Muscle layer of colon (tissue), 2 donors: Measurements from ENCODE around the gene ACTRT2.

Experiments
- H3K27ac ChIP-seq: one replicate; pipeline ENCODE4 v1.7.0; 2013; ENCODE audit warnings: low read depth, mild to moderate bottlenecking, low read length, moderate library complexity
- H3K27me3 ChIP-seq, 2 donors: one replicate each; pipeline ENCODE4 v1.7.0; 2013; ENCODE audit warnings: low read length in 2 of 2, mild to moderate bottlenecking in 2 of 2; ENCODE audit not compliant: insufficient read depth in 2 of 2, control insufficient read depth in 1 of 2
- H3K36me3 ChIP-seq: one replicate; pipeline ENCODE4 v1.7.0; 2013; ENCODE audit warnings: mild to moderate bottlenecking, low read length; ENCODE audit not compliant: insufficient read depth
- H3K4me1 ChIP-seq: one replicate; pipeline ENCODE4 v1.7.0; 2013; ENCODE audit warnings: mild to moderate bottlenecking, low read length; ENCODE audit not compliant: insufficient read depth
- H3K4me3 ChIP-seq, 2 donors: one replicate each; pipeline ENCODE4 v1.7.0; 2013; ENCODE audit warnings: low read length in 2 of 2, low read depth in 1 of 2, mild to moderate bottlenecking in 1 of 2, moderate library complexity in 1 of 2
- H3K9ac ChIP-seq: one replicate; pipeline ENCODE4 v1.7.0; 2013; ENCODE audit warnings: low read length
- H3K9me3 ChIP-seq: one replicate; pipeline ENCODE4 v1.7.0; 2013; ENCODE audit warnings: mild to moderate bottlenecking, low read length
- donor health status: abdominal sarcoma.
- donor health status: Adenocarcinoma of cecum.

ACTRT2 gene

GRCh38 chr1:2979191-2980072 lies 41.8 kb upstream of the ACTRT2 start:
- Histone ChIP-seq H3K9ac (no peak overlapping the region), H3K9me3 (no peaks in the 10 kb centered on the region), H3K4me3 (no peak overlapping the region), H3K36me3 (no peaks in the 10 kb centered on the region), H3K27ac (no peak overlapping the region), H3K27me3 (peaks cover 0 to 9% of the 10 kb centered on the region in 2 donors), H3K4me1 (no peaks in the 10 kb centered on the region)

DNA sequence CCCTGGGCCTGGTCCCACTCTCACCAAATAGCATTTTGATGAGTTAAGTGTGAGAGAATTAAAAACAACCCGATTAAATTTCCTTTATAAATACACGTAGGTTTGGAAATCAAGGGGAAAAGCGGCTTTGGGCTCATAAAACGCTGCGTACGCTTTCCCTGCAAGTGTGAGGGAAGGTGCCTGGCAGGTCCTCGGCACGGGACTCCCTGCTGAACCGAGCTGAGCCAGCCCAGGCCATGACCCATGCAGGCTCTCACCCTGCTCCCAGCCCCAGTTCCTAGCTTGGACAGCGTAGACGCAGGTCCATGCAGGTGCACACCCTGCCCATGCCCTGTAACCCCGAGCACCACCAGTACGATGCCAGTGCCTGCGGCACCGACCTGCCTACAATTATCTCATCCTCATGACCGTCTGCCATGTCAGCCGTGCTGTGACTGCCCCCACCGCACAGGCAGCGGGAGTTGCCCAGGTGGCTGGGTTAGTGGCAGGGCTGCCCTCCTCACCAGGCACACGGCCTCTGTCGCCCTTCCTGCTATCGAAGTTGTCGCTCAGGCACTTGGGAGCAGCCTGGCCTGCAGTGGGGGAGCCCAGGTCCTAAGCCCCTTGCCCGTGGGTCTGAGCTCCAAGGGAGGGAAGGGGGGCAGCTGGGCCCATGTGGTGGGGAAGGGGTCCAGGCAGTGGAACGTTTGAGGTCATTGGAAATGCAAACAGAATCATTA lies 41.0 kb upstream of the ACTRT2 start:
- no peak overlapping the region for H3K9ac ChIP-seq
- peaks cover 0 to 9% of the 10 kb centered on the region in 2 donors for H3K27me3 ChIP-seq
- no peaks in the 10 kb centered on the region for H3K9me3 ChIP-seq
- H3K36me3 ChIP-seq: no peaks in the 10 kb centered on the region
- H3K4me1 ChIP-seq: no peaks in the 10 kb centered on the region
- no peak overlapping the region for H3K4me3 ChIP-seq
- no peak overlapping the region for H3K27ac ChIP-seq

DNA sequence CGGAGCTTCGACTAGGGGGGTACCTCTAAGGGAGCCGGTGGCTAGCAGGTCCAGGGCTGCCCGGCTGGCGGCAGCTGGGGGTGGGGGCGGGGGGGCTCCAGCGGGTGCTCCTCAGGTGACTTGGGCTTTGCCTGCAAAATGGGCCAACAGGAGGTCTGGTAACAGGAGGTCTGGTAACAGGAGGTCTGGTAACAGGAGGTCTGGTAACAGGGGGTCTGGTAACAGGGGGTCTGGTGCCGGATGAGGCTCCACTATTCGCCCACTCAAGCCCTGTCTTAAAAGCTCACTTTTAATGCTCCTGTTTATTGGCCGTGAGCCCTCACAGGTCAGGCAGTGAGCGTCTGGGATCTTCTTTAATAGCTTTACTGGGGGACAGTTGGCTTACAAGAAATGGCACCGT lies 40.4 kb upstream of the ACTRT2 start:
- peaks cover 0 to 9% of the 10 kb centered on the region in 2 donors for H3K27me3 ChIP-seq
- no peaks in the 10 kb centered on the region for H3K36me3 ChIP-seq
- no peaks in the 10 kb centered on the region for H3K4me1 ChIP-seq
- H3K27ac ChIP-seq: no peak overlapping the region
- no peak overlapping the region for H3K4me3 ChIP-seq
- no peak overlapping the region for H3K9ac ChIP-seq
- no peaks in the 10 kb centered on the region for H3K9me3 ChIP-seq

- Histone ChIP-seq H3K36me3 (no peaks in the 10 kb centered on the region), H3K4me3 (no peak overlapping the region), H3K9me3 (no peaks in the 10 kb centered on the region), H3K4me1 (no peaks in the 10 kb centered on the region), H3K27me3 (peaks cover 0 to 9% of the 10 kb centered on the region in 2 donors), H3K27ac (no peak overlapping the region), H3K9ac (no peak overlapping the region)
These were observed 39.9 kb upstream of the ACTRT2 start for GRCh38 chr1:2981388-2981787.

- Histone ChIP-seq H3K27ac (no peak overlapping the region), H3K36me3 (no peaks in the 10 kb centered on the region), H3K27me3 (peaks cover 0 to 9% of the 10 kb centered on the region in 2 donors), H3K4me3 (no peak overlapping the region), H3K9me3 (no peaks in the 10 kb centered on the region), H3K9ac (no peak overlapping the region), H3K4me1 (no peaks in the 10 kb centered on the region)
These were observed 39.2 kb upstream of the ACTRT2 start for GRCh38 chr1:2981981-2982614.

GRCh38 chr1:2982615-2983318 lies 38.5 kb upstream of the ACTRT2 start:
- H3K27ac ChIP-seq: no peak overlapping the region
- H3K4me3 ChIP-seq: no peak overlapping the region
- H3K9ac ChIP-seq: no peak overlapping the region
- no peaks in the 10 kb centered on the region for H3K4me1 ChIP-seq
- no peaks in the 10 kb centered on the region for H3K9me3 ChIP-seq
- H3K36me3 ChIP-seq: no peaks in the 10 kb centered on the region
- H3K27me3 ChIP-seq: peaks cover 0 to 9% of the 10 kb centered on the region in 2 donors

DNA sequence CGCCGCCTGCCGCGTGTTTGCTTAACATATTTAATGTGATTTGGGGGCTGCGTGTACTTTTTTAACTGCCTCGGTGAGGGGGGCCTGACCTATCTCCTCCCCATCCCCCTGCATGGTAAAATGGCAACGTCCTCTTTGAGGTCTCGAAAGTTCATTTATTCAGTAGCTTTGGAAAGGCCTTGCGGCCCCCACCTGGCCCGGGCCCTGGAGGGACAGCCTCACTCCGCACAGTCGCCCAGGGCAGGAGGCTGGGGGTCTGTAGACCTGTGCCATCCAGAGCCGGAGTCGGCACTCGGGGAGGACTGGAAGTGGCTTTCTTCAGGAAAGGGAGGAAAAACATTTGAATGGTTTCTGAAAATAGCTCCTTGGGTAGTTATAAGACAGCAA lies 38.0 kb upstream of the ACTRT2 start:
- Histone ChIP-seq H3K27ac (no peak overlapping the region), H3K27me3 (peaks cover 0 to 9% of the 10 kb centered on the region in 2 donors), H3K36me3 (no peaks in the 10 kb centered on the region), H3K9me3 (no peaks in the 10 kb centered on the region), H3K4me3 (no peak overlapping the region), H3K9ac (no peak overlapping the region), H3K4me1 (no peaks in the 10 kb centered on the region)

- Histone ChIP-seq H3K27ac (no peak overlapping the region), H3K9ac (no peak overlapping the region), H3K27me3 (peaks cover 0 to 5% of the 10 kb centered on the region in 2 donors)
These were observed 37.4 kb upstream of the ACTRT2 start for GRCh38 chr1:2983706-2984398.

GRCh38 chr1:2984399-2985061 lies 36.7 kb upstream of the ACTRT2 start:
- H3K4me3 ChIP-seq: no peak overlapping the region
- peaks cover 0 to 2% of the 10 kb centered on the region in 2 donors for H3K27me3 ChIP-seq
- no peaks in the 10 kb centered on the region for H3K36me3 ChIP-seq
- H3K27ac ChIP-seq: no peak overlapping the region
- no peaks in the 10 kb centered on the region for H3K9me3 ChIP-seq
- no peaks in the 10 kb centered on the region for H3K4me1 ChIP-seq
- no peak overlapping the region for H3K9ac ChIP-seq

More at GRCh38 chr1:2983706-2984398, 37.4 kb upstream of the ACTRT2 start:
- Histone ChIP-seq H3K9me3 (no peaks in the 10 kb centered on the region), H3K4me1 (no peaks in the 10 kb centered on the region), H3K36me3 (no peaks in the 10 kb centered on the region), H3K4me3 (no peak overlapping the region)

DNA sequence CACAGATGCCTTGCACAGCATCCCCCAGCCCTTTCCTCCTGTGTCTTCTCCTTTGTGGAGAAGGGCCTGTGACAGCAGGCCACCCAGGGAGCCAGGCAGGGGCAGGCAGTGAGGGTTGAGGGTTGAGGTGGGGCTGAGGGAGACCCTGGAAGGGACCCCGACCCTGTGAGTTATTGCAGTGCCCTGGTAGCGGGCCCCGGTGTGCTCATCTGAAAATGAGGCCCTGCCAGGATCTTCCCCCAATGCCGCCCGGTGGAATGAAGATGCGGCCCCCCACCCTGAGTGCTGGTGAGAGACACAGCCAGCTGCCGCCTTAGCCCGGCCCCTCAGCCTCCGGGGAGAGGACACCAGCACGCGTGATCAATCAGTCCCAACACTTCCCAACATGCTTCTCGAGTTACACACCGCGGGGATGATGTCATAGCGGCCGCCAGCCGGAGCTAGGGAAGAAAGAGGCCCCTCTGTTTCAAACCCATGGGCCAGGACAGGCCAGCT lies 36.2 kb upstream of the ACTRT2 start:
- Histone ChIP-seq H3K27me3 (no peaks in the 10 kb centered on the region), H3K9ac (no peak overlapping the region), H3K36me3 (no peaks in the 10 kb centered on the region), H3K9me3 (no peaks in the 10 kb centered on the region), H3K4me3 (no peak overlapping the region), H3K4me1 (no peaks in the 10 kb centered on the region), H3K27ac (no peak overlapping the region)
